Liver (tissue), 1 donor: ENCODE data around the gene MED14.

ENCODE experiments used
- TF ChIP-seq, protein P1 (sequence below): IDR thresholded peaks from 2 replicates; pipeline ENCODE4 v1.6.1; 2016; ENCODE audit warnings: antibody characterized with exemption, mild to moderate bottlenecking
- TF ChIP-seq, protein P2 (sequence below): IDR thresholded peaks from 2 replicates; pipeline ENCODE4 v1.6.1; 2016; ENCODE audit warnings: antibody characterized with exemption

DNA sequence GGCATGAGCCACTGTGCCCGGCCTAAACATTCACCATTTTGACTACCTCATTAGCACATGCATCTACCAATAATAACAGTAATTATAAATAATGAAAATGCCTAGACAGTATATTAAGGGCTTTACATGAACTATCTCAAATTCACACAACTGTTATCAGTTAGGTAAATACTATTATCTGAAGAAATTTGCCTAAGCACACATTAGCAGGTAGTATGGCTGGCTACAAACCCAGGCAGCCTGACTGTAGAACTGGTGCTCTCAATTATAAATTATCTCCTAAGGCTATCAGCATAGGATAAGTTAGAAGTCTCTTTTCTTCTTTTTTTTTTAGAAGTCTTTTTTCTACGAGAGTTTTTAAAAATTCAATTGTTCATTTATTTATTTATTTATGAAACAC is 73.9 kb downstream of the MED14 start:
- TF ChIP-seq, protein P1, sequence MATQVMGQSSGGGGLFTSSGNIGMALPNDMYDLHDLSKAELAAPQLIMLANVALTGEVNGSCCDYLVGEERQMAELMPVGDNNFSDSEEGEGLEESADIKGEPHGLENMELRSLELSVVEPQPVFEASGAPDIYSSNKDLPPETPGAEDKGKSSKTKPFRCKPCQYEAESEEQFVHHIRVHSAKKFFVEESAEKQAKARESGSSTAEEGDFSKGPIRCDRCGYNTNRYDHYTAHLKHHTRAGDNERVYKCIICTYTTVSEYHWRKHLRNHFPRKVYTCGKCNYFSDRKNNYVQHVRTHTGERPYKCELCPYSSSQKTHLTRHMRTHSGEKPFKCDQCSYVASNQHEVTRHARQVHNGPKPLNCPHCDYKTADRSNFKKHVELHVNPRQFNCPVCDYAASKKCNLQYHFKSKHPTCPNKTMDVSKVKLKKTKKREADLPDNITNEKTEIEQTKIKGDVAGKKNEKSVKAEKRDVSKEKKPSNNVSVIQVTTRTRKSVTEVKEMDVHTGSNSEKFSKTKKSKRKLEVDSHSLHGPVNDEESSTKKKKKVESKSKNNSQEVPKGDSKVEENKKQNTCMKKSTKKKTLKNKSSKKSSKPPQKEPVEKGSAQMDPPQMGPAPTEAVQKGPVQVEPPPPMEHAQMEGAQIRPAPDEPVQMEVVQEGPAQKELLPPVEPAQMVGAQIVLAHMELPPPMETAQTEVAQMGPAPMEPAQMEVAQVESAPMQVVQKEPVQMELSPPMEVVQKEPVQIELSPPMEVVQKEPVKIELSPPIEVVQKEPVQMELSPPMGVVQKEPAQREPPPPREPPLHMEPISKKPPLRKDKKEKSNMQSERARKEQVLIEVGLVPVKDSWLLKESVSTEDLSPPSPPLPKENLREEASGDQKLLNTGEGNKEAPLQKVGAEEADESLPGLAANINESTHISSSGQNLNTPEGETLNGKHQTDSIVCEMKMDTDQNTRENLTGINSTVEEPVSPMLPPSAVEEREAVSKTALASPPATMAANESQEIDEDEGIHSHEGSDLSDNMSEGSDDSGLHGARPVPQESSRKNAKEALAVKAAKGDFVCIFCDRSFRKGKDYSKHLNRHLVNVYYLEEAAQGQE, result no peak
- TF ChIP-seq, protein P2, sequence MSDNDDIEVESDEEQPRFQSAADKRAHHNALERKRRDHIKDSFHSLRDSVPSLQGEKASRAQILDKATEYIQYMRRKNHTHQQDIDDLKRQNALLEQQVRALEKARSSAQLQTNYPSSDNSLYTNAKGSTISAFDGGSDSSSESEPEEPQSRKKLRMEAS, result no peak
